Measurements from ENCODE around the gene HSPH1. TPM values are rescaled to one million over a fixed set of nuclear protein-coding genes. Genes with fewer than 3 reads are reported as not detected.
"Not testable (repeated sequence)": the region's sequence is repeated elsewhere in the genome, so short reads cannot be mapped to it uniquely, and the experiment has no call there.

Gene HSPH1
- total RNA-seq, 1 donor from 2014 or later, result 17.6 TPM

- not testable (repeated sequence) for DNase-seq (ENCODE audit: low spot score); ATAC-seq
Observed at GRCh38 chr13:31177813-31178495, 16.2 kb upstream of the HSPH1 start.

GRCh38 chr13:31175847-31176532, 14.3 kb upstream of the HSPH1 start:
- no peak for DNase-seq (ENCODE audit: low spot score)
- no peak for ATAC-seq

- DNase-seq (ENCODE audit: low spot score) (no peak), ATAC-seq (no peak)
Observed at GRCh38 chr13:31174018-31174417, 12.3 kb upstream of the HSPH1 start.

- no peak for ATAC-seq
- DNase-seq (ENCODE audit: low spot score), result no peak
Observed at GRCh38 chr13:31172535-31172934, 10.8 kb upstream of the HSPH1 start.

GRCh38 chr13:31172001-31172400, 10.3 kb upstream of the HSPH1 start:
- no peak for DNase-seq (ENCODE audit: low spot score)
- no peak for ATAC-seq

- DNase-seq (ENCODE audit: low spot score) (no peak), ATAC-seq (no peak)
Observed at GRCh38 chr13:31168736-31169135, 7.0 kb upstream of the HSPH1 start.

GRCh38 chr13:31168166-31168565, 6.5 kb upstream of the HSPH1 start:
- ATAC-seq, result no peak
- DNase-seq (ENCODE audit: low spot score), result no peak

GRCh38 chr13:31167490-31167889, 5.8 kb upstream of the HSPH1 start:
- no peak for ATAC-seq

GRCh38 chr13:31166591-31166990, 4.9 kb upstream of the HSPH1 start:
- ATAC-seq (no peak), DNase-seq (ENCODE audit: low spot score) (no peak)

More at GRCh38 chr13:31167490-31167889, 5.8 kb upstream of the HSPH1 start:
- DNase-seq (ENCODE audit: low spot score), result no peak

GRCh38 chr13:31162151-31163008, 676 bp upstream of the HSPH1 start:
- DNase-seq (ENCODE audit: low spot score) (peak; percentile 98), ATAC-seq (peak; percentile 90)

- ATAC-seq (peak; percentile 38), DNase-seq (ENCODE audit: low spot score) (peak; percentile 74)
Observed at GRCh38 chr13:31160857-31161556, 697 bp downstream of the HSPH1 start.

GRCh38 chr13:31159306-31159705, 2.4 kb downstream of the HSPH1 start:
- DNase-seq (ENCODE audit: low spot score), result no peak
- ATAC-seq, result no peak

- ATAC-seq (no peak), DNase-seq (ENCODE audit: low spot score) (no peak)
Observed at GRCh38 chr13:31154939-31155338, 6.8 kb downstream of the HSPH1 start.

GRCh38 chr13:31151837-31152236, 9.9 kb downstream of the HSPH1 start:
- no peak for DNase-seq (ENCODE audit: low spot score)

GRCh38 chr13:31150315-31150985, 11.3 kb downstream of the HSPH1 start:
- no peak for DNase-seq (ENCODE audit: low spot score)
- ATAC-seq, result no peak

More at GRCh38 chr13:31151837-31152236, 9.9 kb downstream of the HSPH1 start:
- no peak for ATAC-seq

- DNase-seq (ENCODE audit: low spot score) (no peak), ATAC-seq (no peak)
Observed at GRCh38 chr13:31149604-31150003, 12.1 kb downstream of the HSPH1 start.

- ATAC-seq (no peak), DNase-seq (ENCODE audit: low spot score) (no peak)
Observed at GRCh38 chr13:31145417-31145816, 16.3 kb downstream of the HSPH1 start.

GRCh38 chr13:31138515-31138914, 23.2 kb downstream of the HSPH1 start:
- no peak for ATAC-seq
- no peak for DNase-seq (ENCODE audit: low spot score)

- DNase-seq (ENCODE audit: low spot score) (no peak), ATAC-seq (no peak)
Observed at GRCh38 chr13:31136724-31137123, 25.0 kb downstream of the HSPH1 start.

- no peak for DNase-seq (ENCODE audit: low spot score)
- ATAC-seq, result no peak
Observed at GRCh38 chr13:31134039-31134711, 27.5 kb downstream of the HSPH1 start.
